Myocyte (in vitro differentiated cells): ENCODE results near the gene KRT31. TPM values are rescaled to one million over a fixed set of nuclear protein-coding genes. Genes with fewer than 3 reads are reported as not detected.
"Not testable (repeated sequence)": the region's sequence is repeated elsewhere in the genome, so short reads cannot be mapped to it uniquely, and the experiment has no call there.

Experiments
- DNase-seq: peaks from one replicate; pipeline ENCODE4 v3.0.0-alpha.2; 2012; ENCODE audit warnings: low read depth
- total RNA-seq: library from RNA; depleted of rRNA; stranded (reverse); fragments of >200 nt; gene quantifications from 2 replicates; pipeline ENCODE4 v1.2.3, GENCODE V29; 2014

KRT31 gene
- total RNA-seq, 1 donor from 2014 or later, result 0.86 TPM

DNA sequence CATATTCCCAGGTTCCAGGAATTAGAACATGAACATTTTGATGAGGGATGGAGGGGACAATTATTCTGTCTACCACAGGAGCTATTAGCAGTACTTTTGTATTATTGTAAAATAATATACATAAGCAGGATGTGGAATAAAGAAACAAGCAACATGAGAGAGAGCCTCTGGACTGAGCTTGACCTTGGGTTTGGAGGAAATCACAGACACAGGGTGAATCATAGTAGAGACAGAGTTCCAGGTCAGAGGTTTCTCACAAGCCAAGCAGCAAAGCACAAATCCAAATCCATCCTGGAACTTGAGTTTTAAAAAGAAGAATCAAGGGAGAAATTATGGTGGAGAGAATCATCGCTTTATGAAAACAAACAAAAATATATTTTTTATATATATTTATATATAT, 5.1 kb downstream of the KRT31 start:
- DNase-seq, result no peak

DNA sequence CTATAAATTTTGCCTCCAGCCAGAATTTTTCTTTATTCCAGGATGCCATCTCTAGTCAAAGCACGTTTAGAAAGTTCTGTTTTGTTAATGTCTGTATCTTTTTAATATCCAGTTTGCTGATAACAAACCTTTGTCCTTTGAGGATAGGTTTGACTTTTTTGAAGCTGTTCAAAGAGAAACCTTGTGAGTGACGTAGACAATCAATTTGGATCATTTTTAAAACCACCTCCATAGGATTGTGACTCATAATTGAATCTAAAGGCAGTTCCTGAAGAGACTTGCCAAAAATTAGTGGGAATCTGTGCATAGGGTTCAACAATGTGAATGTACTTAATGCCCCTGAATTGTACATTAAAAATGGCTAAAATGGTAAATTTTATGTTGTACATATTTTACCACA, 5.9 kb downstream of the KRT31 start:
- no peak for DNase-seq

DNA sequence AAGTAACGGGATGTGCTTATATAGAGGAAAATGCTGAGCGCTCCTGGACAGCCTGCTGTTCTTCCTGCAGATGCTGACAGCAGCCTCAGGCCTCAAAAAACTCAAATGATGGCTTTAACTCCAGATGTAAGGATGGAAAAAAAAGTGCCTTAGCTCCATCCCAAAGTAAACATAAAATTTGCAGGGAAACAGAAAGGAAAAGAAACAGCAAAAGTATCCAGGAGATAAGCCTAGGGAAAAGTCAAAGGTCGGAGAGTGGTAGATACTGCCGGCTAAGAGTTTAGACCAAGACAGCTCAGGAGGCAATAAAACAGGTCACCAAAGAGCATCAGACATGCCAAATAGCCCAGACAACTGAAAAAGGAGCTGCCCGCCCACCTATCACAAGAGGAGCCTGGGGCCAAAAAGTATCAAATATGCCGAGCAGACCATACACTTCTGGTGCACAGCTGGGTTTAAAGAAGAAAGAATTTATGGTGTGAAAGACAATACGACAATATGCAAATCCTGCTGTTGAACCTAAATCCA, 6.9 kb downstream of the KRT31 start:
- DNase-seq, result no peak

DNA sequence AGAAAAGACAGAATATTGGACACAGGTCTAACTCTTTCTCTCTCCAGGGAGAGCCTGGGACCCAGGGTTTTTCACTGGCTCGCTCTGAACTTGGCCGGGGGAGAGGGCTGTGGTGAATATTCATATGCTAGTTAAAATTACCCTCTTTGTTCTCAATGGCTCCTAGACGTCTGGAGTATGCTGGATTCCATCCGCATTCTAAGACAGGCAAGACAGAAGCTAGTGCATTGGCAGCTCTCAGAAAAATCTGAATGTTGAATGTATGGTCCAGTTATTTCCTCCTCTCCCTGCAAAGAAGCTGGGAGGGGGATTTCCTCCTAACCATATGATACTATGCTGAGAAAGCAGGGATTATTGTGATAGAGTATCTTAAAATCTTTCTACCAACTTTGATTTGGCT, 9.7 kb downstream of the KRT31 start:
- no peak for DNase-seq

DNA sequence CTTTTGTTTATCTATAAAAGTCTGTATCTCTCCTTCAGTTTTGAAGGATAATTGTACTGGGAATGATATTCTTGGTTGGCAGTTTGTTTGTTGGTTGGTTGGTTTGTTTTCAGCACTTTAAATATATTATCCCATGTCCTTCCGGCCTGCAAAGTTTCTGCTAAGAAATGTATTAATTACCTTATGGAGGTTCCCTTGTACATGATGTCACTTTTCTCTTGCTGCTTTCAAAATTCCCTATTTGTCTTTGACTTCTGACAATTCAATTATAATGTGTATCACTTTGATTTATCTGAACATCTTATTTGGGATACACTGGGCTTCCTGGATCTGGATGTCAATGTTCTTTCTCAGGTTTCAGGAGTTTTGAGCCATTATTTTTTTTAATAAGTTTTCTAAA, 11.2 kb downstream of the KRT31 start:
- no peak for DNase-seq

DNA sequence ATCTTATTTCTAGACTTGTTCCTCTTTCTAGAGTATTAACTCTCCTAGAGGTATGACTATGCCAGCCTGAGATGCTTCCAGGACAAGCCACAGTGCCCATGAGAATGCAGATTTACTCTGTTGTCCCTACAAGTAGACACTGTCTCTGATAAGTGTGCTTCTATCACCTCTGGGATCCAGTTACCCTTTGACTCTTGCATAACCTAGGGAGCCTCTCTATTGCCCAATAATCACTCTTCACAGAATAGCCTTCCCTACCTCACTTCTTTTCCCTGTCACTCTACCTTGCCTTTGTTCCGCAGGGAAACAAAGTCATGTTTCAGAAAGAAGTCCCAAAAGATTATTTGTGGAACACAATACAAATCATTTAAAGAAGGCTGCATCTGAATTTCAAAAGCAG, 13.7 kb downstream of the KRT31 start:
- no peak for DNase-seq

DNA sequence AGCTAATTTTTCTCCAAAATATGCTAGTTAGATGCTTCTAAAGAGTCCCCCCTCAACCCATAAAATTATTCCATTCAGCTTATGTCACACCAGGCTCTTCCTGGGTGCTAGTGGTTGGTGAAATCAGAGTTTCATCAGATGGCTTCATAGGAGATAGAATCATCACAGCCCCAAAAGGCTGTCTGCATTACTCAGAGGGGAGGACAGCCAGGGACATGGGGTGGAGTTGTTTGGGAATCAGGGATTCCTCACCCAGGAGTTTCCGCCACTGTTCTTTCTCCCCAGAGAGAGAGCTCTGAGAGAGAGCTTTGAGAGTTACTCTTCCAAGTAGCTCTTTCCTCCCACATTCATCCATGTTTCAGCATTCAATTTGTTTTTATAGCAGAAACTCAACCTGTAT, 15.0 kb downstream of the KRT31 start:
- DNase-seq, result no peak

DNA sequence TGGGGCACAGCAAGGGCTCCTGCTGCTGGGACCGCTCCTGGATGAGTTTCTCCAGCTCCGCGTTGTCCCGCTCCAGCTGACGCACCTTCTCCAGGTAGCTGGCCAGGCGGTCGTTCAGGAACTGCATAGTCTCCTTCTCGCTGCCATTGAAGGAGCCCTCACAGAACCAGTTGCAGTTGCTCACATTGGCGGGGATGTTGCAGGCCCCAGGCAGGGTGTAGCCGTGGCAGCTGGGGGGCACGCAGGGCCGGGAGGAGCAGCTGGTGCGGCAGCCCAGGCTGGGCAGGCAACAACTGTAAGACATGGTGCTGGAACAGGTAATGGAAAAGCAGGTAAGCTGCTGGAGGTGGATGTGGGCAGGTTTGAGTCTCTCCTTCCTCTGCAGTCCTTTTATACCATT, 15.5 kb downstream of the KRT31 start, which contains the start of gene KRT34:
KRT34 (minus strand) TSS at position 364 of the 400 bp plus-strand sequence; CDS start at position 304, 60 bp downstream.
- not testable (repeated sequence) for DNase-seq

DNA sequence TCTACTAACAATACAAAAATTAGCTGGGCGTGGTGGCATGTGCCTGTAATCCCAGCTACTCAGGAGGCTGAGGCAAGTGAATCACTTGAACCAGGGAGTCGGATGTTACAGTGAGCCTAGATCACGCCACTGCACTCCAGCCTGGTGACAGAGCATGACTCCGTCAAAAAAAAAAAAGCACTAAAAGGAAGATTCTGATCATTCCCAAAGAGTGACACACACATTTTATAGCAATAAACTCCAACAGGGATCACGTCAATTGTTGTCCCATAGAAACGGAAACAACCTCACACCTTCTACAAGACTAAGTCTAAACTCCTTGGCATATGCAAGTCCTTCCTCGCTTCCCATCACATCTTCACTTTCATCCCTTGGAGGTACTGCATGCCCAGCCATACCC, 17.3 kb downstream of the KRT31 start:
- peak; percentile 30 for DNase-seq

DNA sequence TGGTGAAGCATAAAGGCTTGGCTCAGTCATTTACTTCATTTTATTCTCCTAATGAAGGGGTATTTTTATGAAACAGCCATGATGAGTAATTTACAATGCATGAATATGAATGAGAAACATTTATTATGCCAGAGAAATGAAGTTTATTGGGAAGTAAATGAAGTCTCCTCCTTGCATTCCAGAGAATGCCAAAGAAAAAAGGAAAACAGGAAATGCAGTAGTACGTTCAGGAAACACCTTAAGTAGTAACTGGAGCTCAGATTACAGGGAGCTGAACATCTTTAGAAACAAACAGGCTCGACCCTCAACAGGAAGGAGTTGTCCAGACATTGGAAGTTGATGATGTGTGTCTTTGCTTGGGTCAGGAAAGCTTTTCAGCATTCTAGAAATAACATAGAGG, 19.9 kb downstream of the KRT31 start:
- no peak for DNase-seq

DNA sequence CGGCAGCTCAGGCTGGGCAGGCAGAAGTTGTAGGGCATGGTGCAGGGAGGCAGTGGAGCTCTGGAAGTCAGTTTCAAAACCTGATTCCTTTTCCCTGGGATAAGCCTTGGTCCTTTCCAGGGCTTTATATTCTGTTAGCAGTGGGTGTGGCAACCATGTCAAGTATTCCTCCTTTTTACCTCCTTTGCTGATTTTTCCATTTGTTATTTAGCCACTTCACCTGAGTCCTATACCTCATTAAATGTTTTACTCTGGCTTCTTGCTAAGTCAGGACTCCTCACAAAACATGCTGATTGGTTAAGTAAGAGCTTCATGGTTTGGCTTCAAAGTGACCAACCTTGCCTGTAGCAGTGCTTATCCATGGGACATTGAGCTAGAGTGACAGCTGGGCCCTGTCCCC, 27.7 kb downstream of the KRT31 start, which contains the start of gene KRT33B:
KRT33B (minus strand) TSS at position 101 of the 400 bp plus-strand sequence; CDS start at position 38, 63 bp downstream.
- DNase-seq, result no peak

DNA sequence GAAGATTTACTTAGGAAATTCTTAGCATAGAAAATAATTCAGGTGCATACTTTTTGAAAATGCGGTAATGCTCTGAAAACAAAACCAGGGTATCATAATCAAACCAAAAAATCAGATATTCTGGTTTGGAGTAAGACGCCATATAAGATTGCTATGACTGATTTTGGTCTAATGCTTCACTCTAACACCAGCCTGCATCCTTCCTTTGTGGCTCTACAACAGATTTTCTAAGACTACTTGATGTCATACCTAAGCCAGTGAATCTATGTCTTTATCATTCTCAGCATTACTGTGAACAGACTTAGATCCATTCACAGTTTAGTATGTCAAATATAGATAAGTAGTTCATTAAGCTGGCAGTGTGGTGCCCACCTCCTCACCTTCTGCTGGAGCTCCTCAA, 28.4 kb downstream of the KRT31 start:
- DNase-seq, result no peak

DNA sequence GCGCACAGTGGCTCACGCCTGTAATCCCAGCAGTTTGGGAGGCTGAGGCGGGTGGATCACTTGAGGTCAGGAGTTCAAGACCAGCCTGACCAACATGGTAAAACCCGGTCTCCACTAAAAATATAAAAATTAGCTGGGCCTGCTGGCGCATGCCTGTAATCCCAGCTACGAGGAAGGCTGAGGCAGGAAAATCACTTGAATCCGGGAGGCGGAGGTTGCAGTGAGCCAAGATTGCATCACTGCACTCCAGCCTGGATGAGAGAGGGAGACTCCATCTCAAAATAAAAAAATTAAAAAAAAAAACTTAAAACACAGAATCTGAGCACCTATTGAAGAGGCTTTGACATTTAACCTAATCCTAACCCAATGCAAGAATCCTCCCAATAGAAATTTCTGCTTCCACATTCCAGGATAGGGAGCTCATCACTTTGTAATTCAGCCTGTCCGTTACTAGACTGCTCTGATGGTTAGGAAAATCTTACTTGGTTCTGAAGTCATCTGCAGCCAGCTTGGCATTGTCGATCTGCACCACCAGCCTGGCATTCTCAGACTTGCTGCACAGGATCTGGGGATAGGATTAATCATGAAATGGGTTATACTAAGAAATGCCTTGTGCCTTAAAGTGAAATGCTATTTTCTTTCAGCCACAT, 29.9 kb downstream of the KRT31 start:
- DNase-seq, result peak; percentile 28

DNA sequence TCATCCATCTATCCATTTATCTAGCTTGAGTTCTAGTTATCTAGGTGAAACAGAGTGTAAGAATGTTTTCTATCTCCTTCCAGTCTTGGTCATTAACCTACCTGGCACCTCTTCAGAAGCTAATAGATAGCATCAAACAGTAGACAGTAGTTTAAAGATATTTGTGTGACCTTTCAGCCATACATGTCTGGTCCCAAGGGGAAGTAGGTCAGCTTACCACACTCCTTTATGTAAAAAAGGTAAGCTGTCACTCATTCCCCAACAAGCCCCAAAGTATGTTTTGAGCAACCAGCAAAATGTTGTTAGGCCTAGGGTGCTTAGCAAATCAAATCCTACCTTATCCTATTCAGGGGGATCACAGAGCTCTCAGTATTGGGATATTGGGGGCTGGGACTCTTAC, 31.3 kb downstream of the KRT31 start:
- no peak for DNase-seq

DNA sequence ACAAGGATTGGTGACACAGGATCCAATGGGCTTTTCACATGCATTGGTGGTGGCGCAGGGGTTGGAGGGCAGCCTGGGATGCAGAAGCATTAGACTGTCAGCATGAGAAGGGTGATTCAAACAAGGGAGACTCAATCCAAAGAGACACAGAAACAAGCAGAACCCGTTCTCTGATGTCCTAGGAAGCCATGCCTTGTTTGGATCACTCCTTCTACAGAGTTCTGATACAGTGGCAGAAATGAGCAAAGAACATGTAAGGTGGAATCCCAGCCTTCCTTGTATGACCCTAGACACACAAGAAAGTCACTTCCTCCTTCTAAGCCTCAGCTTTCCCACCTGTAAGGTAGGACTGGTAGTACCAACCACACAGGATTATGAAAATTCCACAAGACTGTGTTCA, 33.5 kb downstream of the KRT31 start:
- DNase-seq, result no peak

DNA sequence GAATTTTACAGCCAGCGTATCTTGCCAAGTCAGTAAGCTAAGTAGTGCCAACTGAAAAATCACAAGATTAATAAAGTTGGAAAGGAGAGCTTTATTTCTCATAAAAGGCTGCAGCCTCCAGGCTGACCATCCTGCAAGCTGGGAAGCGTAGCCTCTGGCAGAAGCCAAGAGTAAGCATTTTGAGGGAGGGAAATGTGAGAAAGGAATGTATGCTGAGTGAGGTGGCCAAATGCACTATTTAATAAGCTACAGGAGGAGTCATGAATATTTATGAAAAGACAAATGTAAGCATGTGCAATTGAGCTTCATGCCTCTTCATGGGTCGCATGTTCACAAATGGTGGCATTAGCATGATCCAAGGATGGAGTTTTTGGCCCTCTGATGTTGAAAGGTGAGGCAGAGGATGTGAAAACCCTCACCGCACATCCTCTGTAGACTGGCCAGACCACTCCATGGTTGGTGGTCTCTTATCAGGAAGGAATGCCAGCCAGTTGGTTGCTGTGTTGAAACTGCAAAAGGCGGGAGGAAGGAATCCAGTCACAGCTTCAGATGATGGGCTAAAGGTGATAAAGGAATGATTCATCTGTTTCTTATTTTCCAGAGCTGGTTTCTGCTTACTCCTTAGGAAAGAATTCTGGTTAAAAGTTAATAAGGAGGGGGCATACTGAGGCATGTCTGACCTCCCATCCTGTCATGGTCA, 37.0 kb downstream of the KRT31 start:
- no peak for DNase-seq

DNA sequence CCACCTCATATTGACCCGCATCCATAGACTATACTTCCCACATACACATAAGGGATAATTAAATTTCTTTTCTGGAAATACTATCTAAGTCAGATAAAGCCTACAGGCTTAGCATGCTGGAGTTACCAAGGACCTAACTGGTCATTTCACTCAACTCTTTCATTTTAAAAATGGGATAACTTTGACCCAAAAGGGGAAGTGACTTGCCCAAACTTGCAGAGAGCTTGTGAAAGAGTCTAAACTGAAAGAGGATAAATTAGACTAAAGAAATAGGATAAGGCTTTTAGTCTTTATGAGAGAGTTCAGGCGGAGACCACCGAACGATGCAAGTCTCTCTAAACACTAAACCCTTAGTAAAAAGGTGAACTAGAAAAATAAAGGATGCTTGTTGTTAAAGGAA, 42.9 kb downstream of the KRT31 start:
- no peak for DNase-seq

DNA sequence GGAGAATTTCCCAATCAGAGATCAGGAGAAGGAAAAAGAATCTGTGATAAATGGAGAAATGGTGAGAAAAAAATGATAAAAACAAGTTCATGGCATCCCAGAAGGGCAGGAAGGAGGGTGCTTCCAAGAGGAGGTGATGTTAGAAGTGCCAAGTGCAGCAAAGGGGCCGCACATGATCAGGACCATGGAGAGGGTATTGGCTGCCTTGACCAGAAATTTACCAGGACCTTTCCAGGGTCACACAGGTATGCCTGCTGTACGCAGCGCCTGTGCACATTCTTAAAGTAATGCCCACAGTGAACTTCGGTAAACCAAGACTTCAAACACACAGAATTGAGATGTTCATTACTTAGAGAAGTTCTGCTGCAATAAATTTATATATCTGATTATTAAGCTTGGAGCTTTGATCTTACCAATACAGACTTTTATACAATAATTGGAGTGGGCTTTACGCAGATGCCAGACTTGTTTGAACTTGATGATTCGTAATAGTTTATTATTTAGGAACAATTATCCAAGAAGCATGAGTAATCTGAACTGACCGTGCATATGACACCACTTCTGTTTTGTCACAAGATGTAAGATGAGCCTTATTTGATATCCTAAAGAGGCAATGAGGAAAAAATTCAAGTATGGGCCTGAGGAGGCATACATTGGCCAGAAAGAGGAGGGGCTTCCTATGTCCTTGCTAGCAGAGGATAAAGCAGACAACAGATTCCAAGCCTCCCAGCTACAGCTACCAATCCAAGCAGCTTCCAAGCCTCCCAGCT, 44.6 kb downstream of the KRT31 start:
- peak; percentile 8 for DNase-seq

DNA sequence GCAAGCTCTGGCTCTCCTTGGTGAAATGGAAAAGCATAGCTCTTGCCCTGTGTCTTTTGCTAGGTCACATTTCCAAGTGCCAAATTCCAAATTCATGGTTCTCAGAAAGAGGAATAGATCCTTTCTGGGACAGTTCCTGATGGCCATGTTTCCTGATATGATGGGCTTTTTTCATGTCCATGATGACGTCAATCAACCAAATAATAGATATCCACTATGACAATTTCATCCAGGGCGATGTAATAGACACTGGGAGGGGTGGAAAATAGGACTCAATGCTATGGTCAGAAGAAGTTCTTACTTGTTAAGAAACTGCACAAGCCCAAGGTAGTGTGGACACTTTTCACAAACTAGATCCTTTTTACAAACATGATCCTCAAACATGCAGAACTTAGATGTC, 46.2 kb downstream of the KRT31 start:
- DNase-seq, result no peak

DNA sequence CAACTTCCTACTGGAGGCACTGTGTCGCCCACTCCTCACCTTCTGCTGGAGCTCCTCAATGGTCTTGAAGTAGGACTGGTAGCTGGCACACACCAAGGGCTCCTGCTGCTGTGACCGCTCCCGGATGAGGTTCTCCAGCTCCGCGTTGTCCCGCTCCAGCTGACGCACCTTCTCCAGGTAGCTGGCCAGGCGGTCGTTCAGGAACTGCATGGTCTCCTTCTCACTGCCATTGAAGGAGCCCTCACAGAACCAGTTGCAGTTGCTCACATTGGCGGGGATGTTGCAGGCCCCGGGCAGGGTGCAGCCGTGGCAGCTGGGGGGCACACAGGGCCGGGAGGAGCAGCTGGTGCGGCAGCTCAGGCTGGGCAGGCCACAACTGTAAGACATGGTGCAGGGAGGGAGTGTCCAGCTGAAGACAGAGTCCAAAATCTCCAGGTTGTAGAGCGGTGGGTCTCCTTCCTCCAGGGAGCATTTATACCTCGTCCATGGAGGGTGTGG, 47.0 kb downstream of the KRT31 start, which contains the start of gene KRT33A:
KRT33A (minus strand) TSS at position 448 of the 498 bp plus-strand sequence; CDS start at position 387, 61 bp downstream.
- not testable (repeated sequence) for DNase-seq
